ENCODE data around the gene TOR1B.

TOR1B gene

DNA sequence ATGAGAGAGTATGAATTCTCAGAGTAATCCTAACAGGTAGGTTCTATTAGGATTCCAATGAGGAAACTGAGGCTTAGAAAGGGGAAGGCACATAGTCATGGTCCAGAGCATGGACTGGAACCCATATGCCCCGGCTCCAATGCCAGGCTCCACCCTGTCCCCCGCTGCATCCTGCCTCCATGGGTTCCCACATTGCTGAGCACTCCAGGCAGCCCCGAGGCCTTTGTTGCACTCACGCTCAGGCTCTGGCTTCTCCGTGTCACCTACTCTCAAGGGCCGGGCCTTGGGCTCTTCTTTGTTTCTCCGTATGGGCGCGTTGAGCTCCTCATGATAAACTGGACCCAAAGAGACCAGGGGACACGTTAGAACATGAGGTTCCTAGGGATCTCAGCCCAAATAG is 26.0 kb downstream of the TOR1B start:
- Histone ChIP-seq H3K27me3 (ENCODE audit: control insufficient read depth in 1 of 2, insufficient read depth in 2 of 2, low read length in 2 of 2) (no peaks in the 10 kb centered on the region), H3K27ac (ENCODE audit: low read length) (no peak overlapping the region), H3K9me3 (ENCODE audit: control insufficient read depth in 2 of 2, low read length in 2 of 2) (no peaks in the 10 kb centered on the region), H3K36me3 (ENCODE audit: control insufficient read depth in 2 of 2, insufficient read depth in 2 of 2, low read length in 2 of 2) (peaks cover 35 to 41% of the 10 kb centered on the region in 2 donors), H3K4me1 (ENCODE audit: control insufficient read depth, insufficient read depth, low read length) (peaks cover 6% of the 10 kb centered on the region), H3K9ac (ENCODE audit: low read length in 2 of 2) (no peak overlapping the region), H3K4me3 (ENCODE audit: low read length in 2 of 2) (no peak overlapping the region)

DNA sequence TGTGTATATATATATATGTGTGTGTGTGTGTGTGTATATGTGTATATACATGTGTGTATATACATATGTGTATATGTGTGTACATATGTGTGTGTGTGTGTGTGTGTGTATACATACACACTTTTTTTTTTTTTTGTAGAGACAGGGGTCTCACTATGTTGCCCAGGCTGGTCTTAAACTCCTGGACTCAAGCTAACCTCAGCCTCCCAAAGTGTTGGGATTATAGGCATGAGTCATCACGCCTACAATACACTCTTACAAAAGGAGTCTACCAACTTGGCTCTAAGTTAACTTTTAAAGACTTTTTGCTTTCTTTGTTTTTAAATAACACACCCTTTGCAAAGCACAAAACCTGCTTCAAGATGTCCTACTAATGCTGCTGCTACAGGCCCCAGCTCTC is 30.0 kb downstream of the TOR1B start:
- no peak overlapping the region for H3K27ac ChIP-seq (ENCODE audit: low read length)
- H3K4me1 ChIP-seq (ENCODE audit: control insufficient read depth, insufficient read depth, low read length) = peaks cover 23% of the 10 kb centered on the region
- no peaks in the 10 kb centered on the region for H3K27me3 ChIP-seq (ENCODE audit: control insufficient read depth in 1 of 2, insufficient read depth in 2 of 2, low read length in 2 of 2)
- H3K9ac ChIP-seq (ENCODE audit: low read length in 2 of 2) = no peak overlapping the region
- no peaks in the 10 kb centered on the region for H3K9me3 ChIP-seq (ENCODE audit: control insufficient read depth in 2 of 2, low read length in 2 of 2)
- peaks cover 33 to 36% of the 10 kb centered on the region in 2 donors for H3K36me3 ChIP-seq (ENCODE audit: control insufficient read depth in 2 of 2, insufficient read depth in 2 of 2, low read length in 2 of 2)
- no peak overlapping the region for H3K4me3 ChIP-seq (ENCODE audit: low read length in 2 of 2)

DNA sequence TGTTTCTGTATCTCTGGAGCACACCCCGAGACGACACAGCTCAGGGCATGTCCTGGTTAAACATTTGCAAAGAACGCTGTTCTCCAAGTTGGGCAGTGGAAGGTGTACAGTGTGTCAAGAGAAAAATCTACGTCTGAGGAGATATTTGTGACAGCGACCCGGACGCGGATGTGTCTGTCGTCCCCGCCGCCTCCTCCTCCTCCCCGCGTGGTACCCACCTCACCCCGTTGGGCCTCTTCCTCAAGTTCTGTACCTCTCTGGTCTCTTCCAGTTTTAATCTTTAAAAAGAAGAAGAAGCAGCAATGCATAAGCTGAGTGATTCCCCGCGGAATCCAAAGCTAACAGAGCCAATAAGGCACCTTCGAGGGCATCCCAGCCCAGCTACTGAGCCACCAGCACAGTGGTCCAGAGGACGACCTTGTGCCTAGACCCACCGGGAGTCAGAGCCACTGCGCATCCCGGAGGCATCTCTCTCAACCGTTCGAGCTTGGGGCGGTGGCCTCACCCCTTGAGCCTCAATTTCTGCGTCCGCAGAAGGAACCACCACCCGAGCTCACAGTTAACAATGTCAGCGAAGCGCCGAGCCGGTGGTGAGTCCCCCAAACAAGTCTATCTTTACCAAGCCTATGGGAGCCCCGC is 31.6 kb downstream of the TOR1B start:
- Histone ChIP-seq H3K9me3 (ENCODE audit: control insufficient read depth in 2 of 2, low read length in 2 of 2) (no peaks in the 10 kb centered on the region), H3K27me3 (ENCODE audit: control insufficient read depth in 1 of 2, insufficient read depth in 2 of 2, low read length in 2 of 2) (no peaks in the 10 kb centered on the region), H3K9ac (ENCODE audit: low read length in 2 of 2) (peak overlapping the region; percentile 89 to 91), H3K4me1 (ENCODE audit: control insufficient read depth, insufficient read depth, low read length) (peaks cover 31% of the 10 kb centered on the region), H3K4me3 (ENCODE audit: low read length in 2 of 2) (peak overlapping the region; percentile 91 to 98), H3K36me3 (ENCODE audit: control insufficient read depth in 2 of 2, insufficient read depth in 2 of 2, low read length in 2 of 2) (peaks cover 21 to 25% of the 10 kb centered on the region in 2 donors), H3K27ac (ENCODE audit: low read length) (peak overlapping the region; percentile 88)

DNA sequence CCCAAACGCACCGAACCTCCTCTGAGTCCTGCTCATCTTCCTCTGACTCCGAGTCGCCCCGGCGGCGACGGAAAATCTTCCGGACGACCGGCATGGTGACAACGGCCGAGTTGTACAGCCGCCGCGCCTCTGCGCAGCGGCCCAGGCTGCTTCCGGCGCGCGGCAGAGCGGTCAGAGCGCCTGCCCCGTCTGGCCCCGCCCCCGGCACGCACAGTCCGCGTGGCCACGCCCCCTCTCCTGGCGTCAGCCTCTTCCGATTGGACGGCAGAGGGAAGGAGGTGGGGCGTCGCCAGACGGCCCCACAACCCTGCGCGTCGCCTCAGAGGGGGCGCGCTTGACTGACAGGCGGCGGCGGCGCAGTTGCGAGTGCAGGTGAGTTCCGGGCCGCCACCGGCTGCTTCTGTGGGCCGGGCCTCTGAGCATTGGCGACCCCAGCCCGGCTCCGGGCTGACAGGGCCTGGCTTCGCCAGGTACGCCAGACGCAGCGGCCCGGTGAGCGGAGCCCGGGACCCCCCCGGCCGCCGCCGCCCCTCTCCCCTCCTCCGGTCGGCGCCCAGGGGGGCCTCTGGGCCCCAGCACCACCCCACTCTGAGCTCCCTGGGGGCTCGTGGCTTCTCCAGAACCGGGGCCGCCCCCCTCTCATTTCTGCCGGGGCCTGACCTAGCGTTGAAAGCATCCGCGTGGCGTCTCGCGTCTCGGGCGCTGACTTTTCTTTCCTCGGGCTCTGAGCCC is 32.3 kb downstream of the TOR1B start, which contains the start of the genes C9orf78 and USP20:
Gene C9orf78 (minus strand): TSS at position 148 of the 732 bp plus-strand sequence. CDS start 54 bp downstream, at position 94.
Gene USP20 (plus strand): TSS at position 331 of the 732 bp plus-strand sequence. CDS start 17,098 bp downstream, outside the sequence.
- Histone ChIP-seq H3K4me3 (ENCODE audit: low read length in 2 of 2) (peak within 1 kb of the TSS; percentile 91 to 98), H3K9me3 (ENCODE audit: control insufficient read depth in 2 of 2, low read length in 2 of 2) (no peaks in the 10 kb centered on the region), H3K9ac (ENCODE audit: low read length in 2 of 2) (peak within 1 kb of the TSS; percentile 89 to 91), H3K27ac (ENCODE audit: low read length) (peak within 1 kb of the TSS; percentile 88), H3K36me3 (ENCODE audit: control insufficient read depth in 2 of 2, insufficient read depth in 2 of 2, low read length in 2 of 2) (peaks cover 17 to 19% of the 10 kb centered on the region in 2 donors), H3K4me1 (ENCODE audit: control insufficient read depth, insufficient read depth, low read length) (peaks cover 36% of the 10 kb centered on the region), H3K27me3 (ENCODE audit: control insufficient read depth in 1 of 2, insufficient read depth in 2 of 2, low read length in 2 of 2) (no peaks in the 10 kb centered on the region)

DNA sequence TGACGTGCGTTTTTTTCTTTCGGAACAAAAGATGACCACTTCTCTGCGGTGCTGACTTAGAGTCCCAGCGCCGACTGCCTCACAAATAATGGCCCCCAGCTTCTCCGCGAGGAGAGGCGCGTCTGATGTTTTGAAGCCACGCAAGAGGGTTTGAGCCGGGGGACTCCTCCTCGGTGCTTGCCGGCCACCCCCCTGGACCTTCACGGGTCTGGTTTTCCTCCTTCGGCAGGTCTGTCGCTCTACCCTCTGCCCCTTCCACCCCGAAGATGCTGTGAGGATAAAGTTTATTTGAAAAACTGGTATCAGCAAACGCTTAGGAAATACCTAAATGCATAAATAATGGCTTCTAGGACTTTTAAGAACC is 32.9 kb downstream of the TOR1B start:
- Histone ChIP-seq H3K9ac (ENCODE audit: low read length in 2 of 2) (peak overlapping the region; percentile 84 to 86), H3K36me3 (ENCODE audit: control insufficient read depth in 2 of 2, insufficient read depth in 2 of 2, low read length in 2 of 2) (peaks cover 13 to 14% of the 10 kb centered on the region in 2 donors), H3K4me1 (ENCODE audit: control insufficient read depth, insufficient read depth, low read length) (peaks cover 36% of the 10 kb centered on the region), H3K27me3 (ENCODE audit: control insufficient read depth in 1 of 2, insufficient read depth in 2 of 2, low read length in 2 of 2) (no peaks in the 10 kb centered on the region), H3K27ac (ENCODE audit: low read length) (peak overlapping the region; percentile 88), H3K9me3 (ENCODE audit: control insufficient read depth in 2 of 2, low read length in 2 of 2) (no peaks in the 10 kb centered on the region), H3K4me3 (ENCODE audit: low read length in 2 of 2) (peak overlapping the region; percentile 91 to 98)

DNA sequence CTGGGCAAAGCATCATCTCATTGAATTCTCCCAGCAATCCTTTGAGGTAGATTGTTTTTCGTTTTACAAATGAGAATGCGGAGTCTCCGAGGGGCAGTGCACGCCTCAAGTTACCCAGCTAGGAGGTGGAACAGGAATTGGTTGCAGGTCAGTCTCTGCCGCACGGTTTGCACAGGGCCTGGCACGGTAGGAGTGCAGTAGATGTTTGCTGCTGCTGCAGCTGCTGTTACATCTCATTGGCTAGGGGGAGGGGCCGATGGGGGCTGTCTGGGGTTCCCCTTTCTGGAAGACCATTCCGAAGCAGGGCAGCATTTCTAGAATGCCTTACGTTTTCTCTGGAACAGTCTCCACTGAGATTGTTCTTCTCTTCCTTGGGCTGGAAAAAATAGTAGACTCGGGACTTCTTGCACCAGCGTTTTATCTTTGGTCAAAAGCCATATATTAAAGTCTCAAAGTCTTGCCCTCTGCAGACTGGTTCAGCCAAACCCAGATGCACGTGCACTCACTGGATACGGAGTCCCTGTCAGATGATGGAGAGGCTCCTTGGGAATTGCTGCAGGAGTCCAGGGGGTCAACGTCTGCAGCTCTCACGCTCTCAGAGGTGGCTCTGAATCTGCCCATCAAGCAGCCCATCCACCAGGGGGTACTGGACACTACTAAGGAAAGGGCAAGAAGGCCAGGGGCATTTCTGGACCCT is 33.5 kb downstream of the TOR1B start:
- Histone ChIP-seq H3K9ac (ENCODE audit: low read length in 2 of 2) (peak overlapping the region in 1 of 2 donors; percentile 86), H3K27me3 (ENCODE audit: control insufficient read depth in 1 of 2, insufficient read depth in 2 of 2, low read length in 2 of 2) (no peaks in the 10 kb centered on the region), H3K36me3 (ENCODE audit: control insufficient read depth in 2 of 2, insufficient read depth in 2 of 2, low read length in 2 of 2) (peaks cover 11 to 12% of the 10 kb centered on the region in 2 donors), H3K4me3 (ENCODE audit: low read length in 2 of 2) (peak overlapping the region; percentile 91 to 98), H3K27ac (ENCODE audit: low read length) (peak overlapping the region; percentile 88), H3K9me3 (ENCODE audit: control insufficient read depth in 2 of 2, low read length in 2 of 2) (no peaks in the 10 kb centered on the region), H3K4me1 (ENCODE audit: control insufficient read depth, insufficient read depth, low read length) (peaks cover 36% of the 10 kb centered on the region)

DNA sequence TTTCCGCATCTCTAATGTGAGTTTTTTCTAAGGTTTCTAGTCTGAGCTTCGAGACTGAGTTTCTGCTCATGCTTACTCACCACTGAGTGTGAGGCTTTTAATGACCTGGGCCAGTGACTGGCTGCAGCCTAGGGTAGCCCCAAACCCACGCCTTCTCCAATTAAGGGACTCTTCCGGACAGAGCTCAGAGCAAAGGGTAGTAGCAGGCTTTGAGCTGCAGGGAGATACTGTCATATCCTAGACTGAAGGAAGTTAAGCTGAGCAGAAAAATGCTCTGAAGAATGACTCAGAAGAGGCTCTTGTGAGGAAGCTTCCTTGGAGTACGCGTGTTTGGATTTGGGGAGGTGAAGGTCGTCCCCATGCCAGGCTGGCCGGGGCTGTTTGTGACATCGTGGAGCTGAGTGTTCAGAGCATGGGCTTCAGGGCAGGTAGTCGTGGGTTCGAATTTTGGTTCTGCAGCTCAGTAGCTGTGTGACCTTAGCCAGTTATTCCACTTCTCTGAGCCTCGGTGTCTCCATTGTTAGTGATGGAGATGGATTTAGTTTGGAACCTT is 35.8 kb downstream of the TOR1B start:
- Histone ChIP-seq H3K9ac (ENCODE audit: low read length in 2 of 2) (peak overlapping the region in 1 of 2 donors; percentile 51), H3K27me3 (ENCODE audit: control insufficient read depth in 1 of 2, insufficient read depth in 2 of 2, low read length in 2 of 2) (no peaks in the 10 kb centered on the region), H3K36me3 (ENCODE audit: control insufficient read depth in 2 of 2, insufficient read depth in 2 of 2, low read length in 2 of 2) (peaks cover 5 to 8% of the 10 kb centered on the region in 2 donors), H3K9me3 (ENCODE audit: control insufficient read depth in 2 of 2, low read length in 2 of 2) (no peaks in the 10 kb centered on the region), H3K4me3 (ENCODE audit: low read length in 2 of 2) (no peak overlapping the region), H3K4me1 (ENCODE audit: control insufficient read depth, insufficient read depth, low read length) (peaks cover 32% of the 10 kb centered on the region), H3K27ac (ENCODE audit: low read length) (no peak overlapping the region)

DNA sequence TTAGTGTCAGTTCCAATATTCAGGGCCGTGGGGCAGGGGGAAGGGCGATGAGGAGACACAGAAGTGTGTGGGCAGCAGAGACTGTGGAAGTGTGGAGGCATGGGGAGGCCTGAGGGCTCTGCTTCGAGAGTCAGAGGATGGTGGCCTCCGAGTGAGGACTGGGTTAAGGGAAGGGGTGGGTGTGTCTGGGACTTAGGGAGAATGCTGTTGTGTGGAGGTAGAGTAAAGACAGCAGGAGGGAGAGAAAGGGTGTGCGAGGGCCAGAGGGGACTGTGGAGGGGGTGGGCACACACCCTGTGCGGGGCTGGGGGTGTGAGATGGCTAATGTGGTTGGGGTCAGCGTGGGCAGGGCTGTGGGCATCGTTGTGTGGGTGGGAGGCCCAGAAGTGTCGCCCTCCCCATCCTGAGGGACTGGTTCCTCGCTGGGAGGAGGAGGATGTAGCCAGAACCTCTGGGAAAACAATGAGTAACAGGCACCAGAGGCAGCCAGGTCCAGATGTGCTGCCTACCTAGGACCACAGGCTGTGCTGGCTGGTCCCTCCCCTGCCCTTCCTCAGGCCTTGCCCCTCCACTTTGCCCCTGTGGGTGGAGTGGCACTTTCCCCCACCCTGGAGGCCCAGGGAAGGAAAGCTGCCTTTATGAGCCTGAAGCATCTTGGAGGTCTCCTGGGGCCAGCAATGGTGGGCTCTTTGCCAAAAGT is 36.5 kb downstream of the TOR1B start:
- H3K27me3 ChIP-seq (ENCODE audit: control insufficient read depth in 1 of 2, insufficient read depth in 2 of 2, low read length in 2 of 2) = no peaks in the 10 kb centered on the region
- no peak overlapping the region for H3K4me3 ChIP-seq (ENCODE audit: low read length in 2 of 2)
- no peak overlapping the region for H3K9ac ChIP-seq (ENCODE audit: low read length in 2 of 2)
- peaks cover 31% of the 10 kb centered on the region for H3K4me1 ChIP-seq (ENCODE audit: control insufficient read depth, insufficient read depth, low read length)
- H3K36me3 ChIP-seq (ENCODE audit: control insufficient read depth in 2 of 2, insufficient read depth in 2 of 2, low read length in 2 of 2) = peaks cover 6 to 8% of the 10 kb centered on the region in 2 donors
- no peak overlapping the region for H3K27ac ChIP-seq (ENCODE audit: low read length)
- no peaks in the 10 kb centered on the region for H3K9me3 ChIP-seq (ENCODE audit: control insufficient read depth in 2 of 2, low read length in 2 of 2)

DNA sequence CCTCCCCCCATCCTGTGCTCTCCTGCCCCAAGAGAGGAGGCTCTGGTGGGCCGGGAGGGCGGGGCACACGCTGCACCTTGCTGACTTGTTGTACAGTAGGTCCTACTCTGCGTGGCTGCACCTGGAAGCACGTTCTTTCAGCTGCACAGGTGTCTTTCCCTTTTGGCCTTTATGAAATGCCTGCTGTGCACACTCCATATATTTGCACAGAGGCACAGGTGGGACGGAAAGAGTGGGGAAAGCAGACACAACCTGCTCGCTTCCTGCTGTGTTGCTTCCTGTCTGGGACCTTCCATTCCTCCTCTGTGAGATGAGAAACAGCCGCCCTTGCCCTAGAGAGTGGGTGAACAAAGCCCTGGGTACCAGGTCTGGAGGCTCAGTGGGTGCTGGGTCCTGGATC is 37.0 kb downstream of the TOR1B start:
- Histone ChIP-seq H3K4me3 (ENCODE audit: low read length in 2 of 2) (no peak overlapping the region), H3K27me3 (ENCODE audit: control insufficient read depth in 1 of 2, insufficient read depth in 2 of 2, low read length in 2 of 2) (no peaks in the 10 kb centered on the region), H3K9me3 (ENCODE audit: control insufficient read depth in 2 of 2, low read length in 2 of 2) (no peaks in the 10 kb centered on the region), H3K27ac (ENCODE audit: low read length) (no peak overlapping the region), H3K9ac (ENCODE audit: low read length in 2 of 2) (no peak overlapping the region), H3K36me3 (ENCODE audit: control insufficient read depth in 2 of 2, insufficient read depth in 2 of 2, low read length in 2 of 2) (peaks cover 6 to 8% of the 10 kb centered on the region in 2 donors), H3K4me1 (ENCODE audit: control insufficient read depth, insufficient read depth, low read length) (peaks cover 28% of the 10 kb centered on the region)

DNA sequence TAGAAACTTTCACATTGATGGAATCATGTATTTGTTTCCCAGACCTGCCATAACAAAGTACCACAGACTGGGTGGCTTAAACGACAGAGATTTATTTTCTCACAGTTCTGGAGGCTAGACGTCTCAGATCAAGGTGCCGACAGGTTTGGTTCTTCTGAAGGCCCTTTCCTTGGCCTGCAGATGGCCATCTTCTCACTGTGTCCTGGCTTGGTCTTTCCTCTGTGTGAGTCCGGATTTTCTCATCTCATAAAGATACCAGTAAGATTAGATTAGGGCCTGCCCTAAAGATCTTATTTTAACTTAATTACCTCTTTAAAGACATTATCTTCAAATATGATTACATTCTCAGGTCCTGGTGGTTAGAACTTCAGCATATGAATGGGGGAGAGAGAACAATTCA is 38.1 kb downstream of the TOR1B start:
- Histone ChIP-seq H3K36me3 (ENCODE audit: control insufficient read depth in 2 of 2, insufficient read depth in 2 of 2, low read length in 2 of 2) (peaks cover 6 to 8% of the 10 kb centered on the region in 2 donors), H3K4me1 (ENCODE audit: control insufficient read depth, insufficient read depth, low read length) (peaks cover 25% of the 10 kb centered on the region), H3K9me3 (ENCODE audit: control insufficient read depth in 2 of 2, low read length in 2 of 2) (no peaks in the 10 kb centered on the region), H3K27me3 (ENCODE audit: control insufficient read depth in 1 of 2, insufficient read depth in 2 of 2, low read length in 2 of 2) (no peaks in the 10 kb centered on the region), H3K27ac (ENCODE audit: low read length) (no peak overlapping the region), H3K9ac (ENCODE audit: low read length in 2 of 2) (no peak overlapping the region), H3K4me3 (ENCODE audit: low read length in 2 of 2) (no peak overlapping the region)
